ENCODE data around the gene KCNG3. TPM values are rescaled to one million over a fixed set of nuclear protein-coding genes. Genes with fewer than 3 reads are reported as not detected.

The KCNG3 gene
- polyA plus RNA-seq, 3 donors: 0.65 to 0.92 (median 0.80) TPM

GRCh38 chr2:42488297-42488696, 5.5 kb downstream of the KCNG3 start:
- no peak for DNase-seq (ENCODE audit: low read depth in 3 of 3, low spot score in 2 of 3)

GRCh38 chr2:42486145-42486906, 7.5 kb downstream of the KCNG3 start:
- DNase-seq (ENCODE audit: low read depth in 3 of 3, low spot score in 2 of 3): no peak

DNA sequence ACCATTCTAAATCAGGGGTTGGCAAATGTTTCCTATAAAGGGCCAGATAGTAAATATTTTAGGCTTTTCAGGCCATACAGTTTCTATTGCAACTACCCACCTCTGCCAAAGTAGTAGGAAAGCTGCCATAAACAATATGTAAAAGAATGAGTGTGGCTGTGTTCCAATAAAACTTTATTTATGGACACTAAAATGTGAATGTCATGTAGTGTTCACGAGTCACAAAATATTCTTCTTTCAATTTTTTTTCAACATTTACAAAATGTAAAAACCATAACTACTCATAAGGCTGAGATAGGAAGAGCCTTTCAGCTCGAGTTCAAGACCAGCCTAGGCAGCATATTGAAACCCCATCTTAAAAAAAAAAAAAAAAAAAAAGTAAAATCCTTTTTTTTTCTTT, 13.4 kb downstream of the KCNG3 start:
- DNase-seq (ENCODE audit: low read depth in 3 of 3, low spot score in 2 of 3): no peak

DNA sequence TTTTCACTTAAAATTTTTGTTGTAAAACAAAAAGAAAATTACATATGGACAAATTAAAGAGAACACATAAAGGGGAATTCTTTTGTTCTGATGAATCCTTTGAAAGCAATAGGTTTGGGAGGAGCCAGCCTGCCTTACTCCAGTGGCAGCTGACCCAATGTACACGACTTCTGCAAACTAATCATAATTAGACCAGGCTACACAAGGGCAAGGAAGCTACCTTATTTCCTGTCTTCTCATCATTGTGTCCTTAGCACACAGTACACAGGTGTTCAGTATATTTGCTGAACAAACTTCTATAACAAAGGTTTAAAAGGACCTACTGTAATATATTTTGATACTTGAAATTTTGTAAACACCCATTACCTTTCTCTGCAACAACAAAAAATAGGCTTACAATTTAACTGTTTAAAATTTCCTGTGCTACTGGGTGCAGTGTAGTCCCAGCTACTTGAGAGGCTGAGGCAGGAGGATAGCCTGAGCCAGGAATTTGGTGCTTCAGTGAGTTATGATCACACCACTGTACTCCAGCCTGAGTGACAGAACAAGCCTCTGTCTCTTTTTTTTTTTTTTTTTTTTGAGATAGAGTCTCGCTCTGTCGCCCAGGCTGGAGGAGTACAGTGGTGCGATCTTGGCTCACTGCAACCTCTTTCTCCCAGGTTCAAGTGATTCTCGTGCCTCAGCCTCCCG, 18.9 kb downstream of the KCNG3 start:
- no peak for DNase-seq (ENCODE audit: low read depth in 3 of 3, low spot score in 2 of 3)

- DNase-seq (ENCODE audit: low read depth in 3 of 3, low spot score in 2 of 3): no peak
Observed at GRCh38 chr2:42470706-42471105, 23.1 kb downstream of the KCNG3 start.

GRCh38 chr2:42464631-42465030, 29.2 kb downstream of the KCNG3 start:
- DNase-seq (ENCODE audit: low read depth in 3 of 3, low spot score in 2 of 3): no peak

- no peak for DNase-seq (ENCODE audit: low read depth in 3 of 3, low spot score in 2 of 3)
Observed at GRCh38 chr2:42463570-42463969, 30.2 kb downstream of the KCNG3 start.

DNA sequence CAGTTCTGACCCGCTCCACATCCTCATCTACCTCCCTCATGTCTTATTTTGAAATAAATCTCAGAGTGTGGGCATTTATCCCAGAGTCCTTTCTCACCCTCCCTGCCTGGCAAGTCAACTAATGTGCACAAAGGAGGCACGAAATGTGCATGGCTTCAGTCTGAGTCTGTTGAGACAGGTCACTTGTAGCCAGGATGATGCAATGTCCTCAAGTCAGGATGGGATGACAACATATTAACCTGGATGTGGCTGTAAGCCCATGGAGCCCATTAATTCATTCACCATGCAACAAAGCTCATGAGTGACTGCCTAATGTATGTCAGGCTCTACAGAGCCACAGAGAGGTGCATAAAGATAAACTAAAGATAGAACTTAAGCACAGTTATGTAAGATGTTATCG, 34.5 kb downstream of the KCNG3 start:
- no peak for DNase-seq (ENCODE audit: low read depth in 3 of 3, low spot score in 2 of 3)

DNA sequence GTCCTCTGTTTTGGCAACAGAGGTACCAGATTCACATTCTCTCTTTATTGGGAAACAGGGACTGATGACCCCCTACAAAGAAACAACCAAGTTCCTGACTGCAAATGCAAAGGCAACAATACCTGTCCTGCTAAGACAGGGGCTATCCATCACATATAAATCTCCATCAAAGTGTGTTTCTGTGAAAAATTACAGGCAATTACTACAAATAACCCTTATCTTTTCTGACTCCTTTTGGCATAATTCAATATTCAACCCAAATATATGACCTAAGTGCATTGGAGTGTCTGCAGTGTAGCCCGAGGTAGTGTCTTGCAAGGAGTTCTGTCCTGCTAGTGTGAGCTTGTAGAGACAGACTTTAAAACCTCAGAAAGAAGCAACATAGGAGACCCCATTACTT, 35.4 kb downstream of the KCNG3 start:
- no peak for DNase-seq (ENCODE audit: low read depth in 3 of 3, low spot score in 2 of 3)

DNA sequence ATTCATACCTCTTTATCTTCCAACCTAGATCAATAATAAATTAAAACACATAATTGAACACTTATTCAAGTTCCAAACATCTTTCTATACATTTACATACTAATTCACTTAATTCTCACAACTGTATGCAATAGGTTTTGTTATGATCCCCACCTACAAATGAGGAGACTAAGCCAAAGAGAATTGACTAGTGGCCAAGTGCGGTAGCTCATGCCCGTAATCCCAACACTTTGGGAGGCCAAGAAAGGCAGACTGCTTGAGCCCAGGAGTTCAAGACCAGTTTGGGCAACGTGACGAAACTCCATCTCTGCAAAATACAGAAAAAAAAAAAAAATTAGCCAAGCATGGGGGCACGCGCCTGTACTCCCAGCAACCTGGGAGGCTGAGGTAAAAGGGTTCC, 36.8 kb downstream of the KCNG3 start:
- no peak for DNase-seq (ENCODE audit: low read depth in 3 of 3, low spot score in 2 of 3)

- no peak for DNase-seq (ENCODE audit: low read depth in 3 of 3, low spot score in 2 of 3)
Observed at GRCh38 chr2:42456126-42456839, 37.5 kb downstream of the KCNG3 start.

DNA sequence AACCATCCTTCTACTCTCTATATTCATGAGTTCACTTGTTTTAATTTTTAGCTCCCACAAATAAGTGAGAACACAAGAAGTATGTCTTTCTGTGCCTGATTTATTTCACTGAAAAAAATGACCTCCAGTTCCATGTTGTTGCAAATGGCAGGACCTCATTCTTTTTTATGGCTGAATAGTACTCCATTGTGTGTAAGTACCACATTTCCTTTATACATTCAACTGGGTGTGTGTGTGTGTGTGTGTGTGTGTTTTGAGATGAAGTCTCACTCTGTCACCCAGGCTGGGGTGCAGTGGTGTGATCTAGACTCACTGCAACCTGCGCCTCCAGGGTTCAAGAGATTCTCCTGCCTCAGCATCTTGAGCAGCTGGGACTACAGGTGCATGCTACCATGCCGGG, 41.2 kb downstream of the KCNG3 start:
- DNase-seq (ENCODE audit: low read depth in 3 of 3, low spot score in 2 of 3): no peak

DNA sequence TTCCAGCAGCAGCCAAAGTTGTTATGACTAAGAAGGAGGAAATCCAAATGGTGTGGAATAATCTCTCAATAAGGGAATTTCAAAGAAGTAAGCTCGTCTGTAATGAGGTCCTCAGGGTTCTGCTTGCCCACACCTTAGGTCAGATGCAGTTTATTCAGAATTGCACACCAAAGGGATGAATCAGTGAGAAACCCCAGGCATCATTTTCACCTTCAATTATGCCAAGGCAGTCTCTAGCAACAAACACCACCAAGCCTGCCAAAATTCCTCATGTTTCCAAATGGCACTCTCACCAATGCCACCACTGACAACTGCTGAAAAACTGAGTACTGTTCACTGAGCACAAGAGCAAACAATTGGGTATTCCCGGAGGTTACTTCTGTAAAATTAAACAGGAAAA, 43.6 kb downstream of the KCNG3 start:
- DNase-seq (ENCODE audit: low read depth in 3 of 3, low spot score in 2 of 3): no peak

GRCh38 chr2:42449163-42450087, 44.4 kb downstream of the KCNG3 start:
- no peak for DNase-seq (ENCODE audit: low read depth in 3 of 3, low spot score in 2 of 3)

- DNase-seq (ENCODE audit: low read depth in 3 of 3, low spot score in 2 of 3): no peak
Observed at GRCh38 chr2:42448163-42448562, 45.6 kb downstream of the KCNG3 start.

DNA sequence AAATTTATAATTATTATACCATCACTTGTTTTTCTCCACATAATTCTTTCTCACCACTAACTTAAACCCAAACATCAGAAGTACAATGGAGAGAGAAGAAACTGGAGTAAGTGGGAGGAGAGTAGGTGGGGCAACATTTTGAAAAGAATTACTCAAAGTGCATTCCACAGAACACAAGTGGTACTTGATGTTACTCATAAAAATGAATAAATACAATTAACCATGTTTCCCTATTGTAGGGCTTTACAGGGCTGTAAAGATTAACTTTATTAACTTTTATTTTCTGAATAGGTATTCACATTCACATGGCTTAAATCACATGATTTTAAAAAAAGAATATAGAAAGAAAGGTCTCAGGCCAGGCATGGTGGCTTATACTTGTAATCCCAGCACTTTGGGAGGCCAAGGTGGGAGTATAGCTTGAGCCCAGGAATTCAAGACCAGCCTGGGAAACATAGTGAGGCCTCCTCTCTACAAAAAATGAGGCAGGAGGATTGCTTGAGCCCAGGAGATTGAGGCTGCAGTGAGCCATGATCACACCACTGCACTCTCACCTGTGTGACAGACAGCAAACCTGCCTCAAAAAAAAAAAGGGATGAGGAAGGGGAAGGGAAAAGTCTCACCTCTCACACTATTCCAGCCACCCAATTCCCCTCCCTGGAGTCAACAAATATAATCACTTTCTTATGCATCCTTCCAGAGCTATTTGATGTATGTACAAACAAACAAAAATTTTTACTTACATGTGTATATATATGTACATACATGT, 47.1 kb downstream of the KCNG3 start:
- no peak for DNase-seq (ENCODE audit: low read depth in 3 of 3, low spot score in 2 of 3)

DNA sequence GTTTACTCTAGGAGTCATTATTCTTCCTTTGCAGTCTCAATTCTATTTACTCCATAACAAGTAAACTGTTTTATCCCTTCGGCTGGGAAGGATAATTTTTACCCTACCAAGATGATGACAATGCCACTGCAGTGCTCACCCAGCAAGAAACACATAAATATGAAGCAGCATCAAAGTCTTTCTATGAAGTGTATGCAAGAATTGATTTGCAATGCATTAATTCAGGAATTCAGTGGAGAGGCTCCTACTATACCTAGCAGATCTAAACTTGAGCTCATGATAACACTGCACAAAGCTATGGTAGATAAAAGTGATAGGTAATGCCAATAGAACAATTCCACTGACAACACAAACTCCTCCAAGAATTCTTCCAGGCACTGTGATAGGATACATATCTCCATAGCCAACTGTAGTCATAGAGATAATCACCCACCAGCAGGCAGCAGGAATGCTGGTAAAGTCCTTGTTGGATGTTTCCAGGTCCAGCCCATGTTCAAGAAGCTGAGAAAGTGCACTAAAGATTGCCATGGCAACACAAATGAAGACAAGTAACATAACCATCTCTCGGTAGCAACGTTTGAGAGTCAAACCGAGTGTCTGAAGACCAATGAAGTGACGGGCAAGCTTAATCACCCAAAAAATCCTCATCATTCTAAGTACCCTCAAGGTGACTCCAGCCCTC, 49.9 kb downstream of the KCNG3 start:
- DNase-seq (ENCODE audit: low read depth in 3 of 3, low spot score in 2 of 3): no peak

GRCh38 chr2:42442774-42443173, 51.0 kb downstream of the KCNG3 start:
- DNase-seq (ENCODE audit: low read depth in 3 of 3, low spot score in 2 of 3): no peak

DNA sequence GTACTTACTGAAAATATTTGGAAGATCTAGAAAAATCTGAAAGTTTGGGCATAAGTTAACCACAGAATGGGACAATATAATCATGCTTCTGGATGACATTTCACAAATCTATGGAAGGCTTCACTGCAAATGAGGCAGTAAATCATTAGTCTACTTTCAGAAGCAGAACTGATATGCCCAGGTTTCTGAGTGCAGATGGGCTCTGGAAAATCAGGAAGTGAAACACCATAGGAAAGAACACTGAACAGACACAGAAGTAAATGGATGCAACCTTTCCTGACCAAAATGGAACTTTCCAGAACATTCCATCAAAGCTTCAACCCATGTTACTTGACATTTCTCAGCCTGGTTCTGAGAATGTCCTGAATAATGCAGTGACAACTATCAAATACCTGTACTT, 55.1 kb downstream of the KCNG3 start:
- DNase-seq (ENCODE audit: low read depth in 3 of 3, low spot score in 2 of 3): no peak
